Stomach (tissue), 4 donors: ENCODE results near the gene PLCD1.

Experiments
- POLR2AphosphoS5 ChIP-seq, 3 donors: sonication (generic); formaldehyde crosslinking; IDR thresholded peaks; one replicate each; pipeline ENCODE4 v1.6.1; 2016; ENCODE audit warnings: antibody characterized with exemption in 3 of 3
- TF ChIP-seq, protein P1 (sequence below), 7 experiments: fragments of 450-650 bp in 4 of 7; fragments of 200-600 bp in 3 of 7; sonication (generic) in 3 of 7; IDR thresholded peaks; one replicate each; pipeline ENCODE4 v1.5.1; 2016 to 2019; ENCODE audit warnings: antibody characterized with exemption in 7 of 7, control low read depth in 2 of 7, mild to moderate bottlenecking in 1 of 7

DNA sequence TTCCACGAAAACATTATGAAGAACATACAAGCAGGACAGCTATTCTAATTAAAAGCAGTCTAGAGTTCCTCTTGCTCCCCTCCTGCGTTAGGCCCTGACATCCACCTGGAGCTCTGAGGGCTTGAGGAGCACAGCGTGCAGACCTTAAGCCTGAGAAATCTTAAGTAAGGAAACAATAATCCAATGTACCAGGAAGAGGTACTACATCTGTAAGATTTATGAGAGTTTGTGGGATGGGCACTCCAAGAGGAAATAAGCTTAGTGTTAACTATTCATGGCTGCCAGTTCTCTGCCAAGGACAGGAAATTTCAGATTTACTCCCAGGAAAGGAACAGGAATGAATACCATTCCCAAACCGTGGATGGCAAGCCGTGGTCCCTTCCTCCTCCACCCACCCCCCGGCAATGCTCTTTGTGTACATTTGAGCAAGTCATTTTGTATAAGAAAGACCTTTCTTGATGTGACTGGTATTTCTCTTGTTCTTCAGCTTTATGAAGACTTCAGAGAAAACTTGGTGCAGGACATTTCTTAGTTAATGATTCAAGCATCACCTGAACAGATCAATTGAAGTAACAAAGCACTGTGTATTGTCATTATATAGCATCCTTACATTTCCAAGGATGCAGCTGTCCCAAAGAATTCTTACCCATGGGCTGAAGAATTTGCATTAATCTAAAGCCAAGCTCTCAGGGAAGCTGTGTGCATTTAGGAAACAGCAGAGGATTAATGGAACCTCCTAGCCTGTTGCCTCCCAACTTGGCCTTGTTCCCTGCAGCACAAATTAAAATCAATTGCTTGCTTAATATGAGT is 67.6 kb downstream of the PLCD1 start:
- TF ChIP-seq, protein P1, sequence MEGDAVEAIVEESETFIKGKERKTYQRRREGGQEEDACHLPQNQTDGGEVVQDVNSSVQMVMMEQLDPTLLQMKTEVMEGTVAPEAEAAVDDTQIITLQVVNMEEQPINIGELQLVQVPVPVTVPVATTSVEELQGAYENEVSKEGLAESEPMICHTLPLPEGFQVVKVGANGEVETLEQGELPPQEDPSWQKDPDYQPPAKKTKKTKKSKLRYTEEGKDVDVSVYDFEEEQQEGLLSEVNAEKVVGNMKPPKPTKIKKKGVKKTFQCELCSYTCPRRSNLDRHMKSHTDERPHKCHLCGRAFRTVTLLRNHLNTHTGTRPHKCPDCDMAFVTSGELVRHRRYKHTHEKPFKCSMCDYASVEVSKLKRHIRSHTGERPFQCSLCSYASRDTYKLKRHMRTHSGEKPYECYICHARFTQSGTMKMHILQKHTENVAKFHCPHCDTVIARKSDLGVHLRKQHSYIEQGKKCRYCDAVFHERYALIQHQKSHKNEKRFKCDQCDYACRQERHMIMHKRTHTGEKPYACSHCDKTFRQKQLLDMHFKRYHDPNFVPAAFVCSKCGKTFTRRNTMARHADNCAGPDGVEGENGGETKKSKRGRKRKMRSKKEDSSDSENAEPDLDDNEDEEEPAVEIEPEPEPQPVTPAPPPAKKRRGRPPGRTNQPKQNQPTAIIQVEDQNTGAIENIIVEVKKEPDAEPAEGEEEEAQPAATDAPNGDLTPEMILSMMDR (IDR thresholded peaks at IDR 0.05): no peak
- no peak for TF ChIP-seq POLR2AphosphoS5 (IDR thresholded peaks at IDR 0.05)
